Liver (tissue), 9 donors: ENCODE results near the gene TTC9C. TPM values are rescaled to one million over a fixed set of nuclear protein-coding genes. Genes with fewer than 3 reads are reported as not detected.

Experiments used
- DNase-seq: peaks from one replicate; pipeline ENCODE4 v3.0.0-alpha.2; 2017; ENCODE audit warnings: low spot score
- H3K27ac ChIP-seq, 2 donors: one replicate each; pipeline ENCODE4 v1.7.0; 2013; ENCODE audit warnings: inconsistent platforms in 2 of 2, low read length in 2 of 2, control low read depth in 1 of 2, low read depth in 1 of 2, mild to moderate bottlenecking in 1 of 2
- H3K27me3 ChIP-seq, 4 donors: one replicate each; pipeline versions ENCODE4 v1.6.1 to v1.7.0; 2013; ENCODE audit warnings: low read length in 3 of 4, inconsistent platforms in 1 of 4, mild to moderate bottlenecking in 1 of 4, moderate library complexity in 1 of 4; ENCODE audit not compliant: control insufficient read depth in 4 of 4, insufficient read depth in 4 of 4
- H3K36me3 ChIP-seq, 4 donors: one replicate each; pipeline versions ENCODE4 v1.6.1 to v1.7.0; 2013; ENCODE audit warnings: low read length in 3 of 4, mild to moderate bottlenecking in 3 of 4, low read depth in 1 of 4, moderate library complexity in 1 of 4; ENCODE audit not compliant: control insufficient read depth in 4 of 4, insufficient read depth in 3 of 4
- H3K4me1 ChIP-seq, 4 donors: one replicate each; pipeline versions ENCODE4 v1.6.1 to v1.7.0; 2013; ENCODE audit warnings: low read length in 3 of 4, mild to moderate bottlenecking in 3 of 4, moderate library complexity in 1 of 4; ENCODE audit not compliant: control insufficient read depth in 4 of 4, insufficient read depth in 4 of 4
- H3K4me3 ChIP-seq, 3 donors: one replicate each; pipeline versions ENCODE4 v1.6.1 to v1.7.0; 2013; ENCODE audit warnings: low read length in 3 of 3, control low read depth in 1 of 3, low read depth in 1 of 3, mild to moderate bottlenecking in 1 of 3
- H3K9ac ChIP-seq, 2 donors: one replicate each; pipeline ENCODE4 v1.7.0; 2013; ENCODE audit warnings: low read length in 2 of 2, mild to moderate bottlenecking in 2 of 2, moderate library complexity in 2 of 2, control low read depth in 1 of 2, low read depth in 1 of 2
- H3K9me3 ChIP-seq, 4 donors: one replicate each; pipeline versions ENCODE4 v1.6.1 to v1.7.0; 2013; ENCODE audit warnings: low read length in 3 of 4; ENCODE audit not compliant: control insufficient read depth in 4 of 4
- EGR1 ChIP-seq, 2 donors: IDR thresholded peaks; 2 replicates each; pipeline ENCODE4 v1.6.1; 2016 to 2018; ENCODE audit warnings: antibody characterized with exemption in 2 of 2, low read depth in 2 of 2
- FOXA1 ChIP-seq: IDR thresholded peaks from 2 replicates; pipeline ENCODE4 v1.6.1; 2016; ENCODE audit warnings: antibody characterized with exemption
- FOXA2 ChIP-seq: IDR thresholded peaks from 2 replicates; pipeline ENCODE4 v1.6.1; 2016; ENCODE audit warnings: antibody characterized with exemption
- GABPA ChIP-seq, 2 donors: IDR thresholded peaks in 1 of 2; conservative IDR thresholded peaks in 1 of 2; 2 replicates each; pipeline ENCODE4 v1.6.1; 2016; ENCODE audit warnings: antibody characterized with exemption in 2 of 2, mild to moderate bottlenecking in 1 of 2, moderate library complexity in 1 of 2
- HNF4A ChIP-seq, 2 donors: conservative IDR thresholded peaks; 2 replicates each; pipeline ENCODE4 v1.6.1; 2016; ENCODE audit warnings: antibody characterized with exemption in 2 of 2, mild to moderate bottlenecking in 2 of 2
- HNF4G ChIP-seq: IDR thresholded peaks from 2 replicates; pipeline ENCODE4 v1.6.1; 2016; ENCODE audit warnings: antibody characterized with exemption
- JUND ChIP-seq, 2 donors: IDR thresholded peaks; 2 replicates each; pipeline ENCODE4 v1.6.1; 2016; ENCODE audit warnings: antibody characterized with exemption in 2 of 2
- NR2F2 ChIP-seq: IDR thresholded peaks from 2 replicates; pipeline ENCODE4 v1.6.1; 2016; ENCODE audit warnings: antibody characterized with exemption
- RAD21 ChIP-seq, 2 donors: IDR thresholded peaks; 2 replicates each; pipeline ENCODE4 v1.6.1; 2016; ENCODE audit warnings: antibody characterized with exemption in 2 of 2, mild to moderate bottlenecking in 2 of 2
- RXRA ChIP-seq, 2 donors: IDR thresholded peaks; 2 replicates each; pipeline ENCODE4 v1.6.1; 2017 to 2018; ENCODE audit warnings: antibody characterized with exemption in 2 of 2, mild to moderate bottlenecking in 1 of 2
- SP1 ChIP-seq: IDR thresholded peaks from 2 replicates; pipeline ENCODE4 v1.6.1; 2018; ENCODE audit warnings: antibody characterized with exemption, mild to moderate bottlenecking
- TAF1 ChIP-seq: conservative IDR thresholded peaks from 2 replicates; pipeline ENCODE4 v1.6.1; 2016; ENCODE audit warnings: antibody characterized with exemption, mild to moderate bottlenecking
- YY1 ChIP-seq: IDR thresholded peaks from 2 replicates; pipeline ENCODE4 v1.6.1; 2016; ENCODE audit warnings: antibody characterized with exemption, mild to moderate bottlenecking
- WGBS: extraction: QIAGEN DNeasy Blood & Tissue Kit; methylation state at CpG from one replicate; pipeline ENCODE4 v1.1.7; 2013; 5-methylcytosine and 5-hydroxymethylcytosine counted together
- polyA plus RNA-seq, 2 donors: library from polyadenylated mRNA; stranded (reverse) in 1 of 2; unstranded in 1 of 2; fragments of 200-250 nt in 1 of 2; fragments of >200 nt in 1 of 2; fragmentation: Nextera tagmentation in 1 of 2; extraction: Ambion mirVana in 1 of 2; gene quantifications; one replicate each; pipeline versions ENCODE4 v1.2.1 to v1.2.3, GENCODE V29; 2013 to 2015
- total RNA-seq, 2 donors: library from RNA; depleted of rRNA; stranded (reverse); fragments of >200 nt; gene quantifications; one replicate each; pipeline ENCODE4 v1.2.3, GENCODE V29; 2014
- TF ChIP-seq, protein P1 (sequence below): IDR thresholded peaks from 2 replicates; pipeline ENCODE4 v1.6.1; 2016; ENCODE audit warnings: antibody characterized with exemption, mild to moderate bottlenecking
- TF ChIP-seq, protein P2 (sequence below): IDR thresholded peaks from 2 replicates; pipeline ENCODE4 v1.6.1; 2016; ENCODE audit warnings: antibody characterized with exemption
- TF ChIP-seq, protein P3 (sequence below): IDR thresholded peaks from 2 replicates; pipeline ENCODE4 v1.6.1; 2016; ENCODE audit warnings: antibody characterized with exemption
- TF ChIP-seq, protein P4 (sequence below): fragments of 150-350 bp; IDR thresholded peaks from 2 replicates; pipeline ENCODE4 v1.5.1; 2017; ENCODE audit warnings: improper control_type of control experiment, low read depth, low read length; ENCODE audit not compliant: missing input control
- donor health status: healthy.
- donor health status: healthy.
- donor health status: healthy.
- donor health status: healthy.
- donor health status: healthy.

The TTC9C gene
- total and polyA plus RNA-seq, 4 donors = 10.0 to 16.1 (median 13.0) TPM

DNA sequence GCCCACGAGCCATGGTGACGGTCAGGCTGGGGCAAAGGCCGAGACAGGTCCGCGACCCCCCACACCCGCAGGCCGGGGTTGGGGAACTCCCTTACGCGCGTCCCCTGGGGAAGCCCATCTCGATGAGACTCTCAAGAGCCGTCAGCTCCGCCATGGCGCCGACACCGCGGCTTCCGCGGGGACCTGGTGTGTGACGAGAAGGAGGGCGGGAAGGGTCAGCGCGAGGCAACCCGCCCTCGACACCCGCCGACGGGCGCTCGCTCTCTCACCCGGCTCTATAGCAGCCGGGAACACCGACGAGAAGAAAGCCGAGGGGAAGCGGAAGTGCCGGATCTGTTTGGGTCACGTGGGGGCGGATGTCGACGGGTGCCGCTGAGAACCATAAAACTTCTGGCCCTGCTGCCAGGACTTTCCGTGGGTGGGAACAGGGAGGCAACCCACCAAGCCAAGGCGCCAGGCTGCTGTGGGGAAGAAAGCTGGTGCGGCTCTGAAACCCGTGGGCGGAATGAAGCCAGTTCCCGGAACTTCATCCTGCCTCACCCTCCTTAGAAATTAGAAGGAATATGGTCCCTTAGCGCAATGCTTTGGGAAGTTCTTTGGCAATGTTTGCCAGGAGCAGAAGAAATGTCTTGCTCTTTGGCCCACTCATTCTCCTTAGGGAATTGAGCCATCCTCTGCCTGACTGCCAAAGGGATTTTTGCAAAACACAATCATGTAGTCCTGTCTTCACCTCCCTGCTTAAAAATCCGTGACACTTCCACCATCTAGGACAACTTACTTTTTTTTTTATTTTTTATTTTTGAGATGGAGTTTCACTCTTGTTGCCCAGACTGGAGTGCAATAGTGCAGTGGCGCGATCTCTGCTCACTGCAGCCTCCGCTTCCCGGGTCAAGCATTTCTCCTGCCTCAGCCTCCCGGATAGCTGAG is 49.3 kb upstream of the TTC9C start, which contains the start of gene UBXN1 (continued):
- TF ChIP-seq, protein P1, sequence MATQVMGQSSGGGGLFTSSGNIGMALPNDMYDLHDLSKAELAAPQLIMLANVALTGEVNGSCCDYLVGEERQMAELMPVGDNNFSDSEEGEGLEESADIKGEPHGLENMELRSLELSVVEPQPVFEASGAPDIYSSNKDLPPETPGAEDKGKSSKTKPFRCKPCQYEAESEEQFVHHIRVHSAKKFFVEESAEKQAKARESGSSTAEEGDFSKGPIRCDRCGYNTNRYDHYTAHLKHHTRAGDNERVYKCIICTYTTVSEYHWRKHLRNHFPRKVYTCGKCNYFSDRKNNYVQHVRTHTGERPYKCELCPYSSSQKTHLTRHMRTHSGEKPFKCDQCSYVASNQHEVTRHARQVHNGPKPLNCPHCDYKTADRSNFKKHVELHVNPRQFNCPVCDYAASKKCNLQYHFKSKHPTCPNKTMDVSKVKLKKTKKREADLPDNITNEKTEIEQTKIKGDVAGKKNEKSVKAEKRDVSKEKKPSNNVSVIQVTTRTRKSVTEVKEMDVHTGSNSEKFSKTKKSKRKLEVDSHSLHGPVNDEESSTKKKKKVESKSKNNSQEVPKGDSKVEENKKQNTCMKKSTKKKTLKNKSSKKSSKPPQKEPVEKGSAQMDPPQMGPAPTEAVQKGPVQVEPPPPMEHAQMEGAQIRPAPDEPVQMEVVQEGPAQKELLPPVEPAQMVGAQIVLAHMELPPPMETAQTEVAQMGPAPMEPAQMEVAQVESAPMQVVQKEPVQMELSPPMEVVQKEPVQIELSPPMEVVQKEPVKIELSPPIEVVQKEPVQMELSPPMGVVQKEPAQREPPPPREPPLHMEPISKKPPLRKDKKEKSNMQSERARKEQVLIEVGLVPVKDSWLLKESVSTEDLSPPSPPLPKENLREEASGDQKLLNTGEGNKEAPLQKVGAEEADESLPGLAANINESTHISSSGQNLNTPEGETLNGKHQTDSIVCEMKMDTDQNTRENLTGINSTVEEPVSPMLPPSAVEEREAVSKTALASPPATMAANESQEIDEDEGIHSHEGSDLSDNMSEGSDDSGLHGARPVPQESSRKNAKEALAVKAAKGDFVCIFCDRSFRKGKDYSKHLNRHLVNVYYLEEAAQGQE = peak; percentile 52

DNA sequence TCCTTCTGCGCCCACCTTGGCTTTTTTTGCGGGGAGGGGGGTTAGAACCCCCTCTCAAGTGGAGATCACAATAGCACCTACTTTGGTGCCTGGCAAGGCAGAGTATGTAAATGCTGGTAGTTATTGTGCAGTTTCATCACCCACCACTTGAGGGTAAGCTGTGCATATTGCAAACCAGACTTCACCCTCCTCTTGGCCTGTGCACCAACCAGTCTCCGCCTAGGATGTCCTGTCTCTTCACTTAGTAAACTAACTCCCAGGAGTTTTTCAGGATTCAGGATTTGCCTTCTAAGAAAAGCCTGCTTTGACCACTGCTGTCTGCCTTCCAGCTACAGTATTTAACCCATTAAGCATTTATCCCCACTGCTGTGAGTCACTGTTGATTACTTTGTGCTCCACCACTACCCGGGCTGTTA is 47.5 kb upstream of the TTC9C start:
- 52% methylated on average over 4 of the region's 4 CpGs for WGBS
- no peak for DNase-seq
- H3K4me1 ChIP-seq = peaks cover 0 to 35% (median 30%) of the 10 kb centered on the region in 4 donors
- no peak for TF ChIP-seq EGR1 (IDR thresholded peaks at IDR 0.05; ENCODE audit: low read depth in 2 of 2)
- TF ChIP-seq TAF1 = no peak
- TF ChIP-seq YY1 = no peak
- TF ChIP-seq, protein P1 = no peak
- no peak for TF ChIP-seq RXRA (IDR thresholded peaks at IDR 0.05)
- no peak for TF ChIP-seq FOXA1
- no peak for TF ChIP-seq JUND (IDR thresholded peaks at IDR 0.05)
- TF ChIP-seq HNF4G = no peak
- no peak for TF ChIP-seq FOXA2
- TF ChIP-seq, protein P2, sequence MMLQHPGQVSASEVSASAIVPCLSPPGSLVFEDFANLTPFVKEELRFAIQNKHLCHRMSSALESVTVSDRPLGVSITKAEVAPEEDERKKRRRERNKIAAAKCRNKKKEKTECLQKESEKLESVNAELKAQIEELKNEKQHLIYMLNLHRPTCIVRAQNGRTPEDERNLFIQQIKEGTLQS = no peak
- peak in 1 of 2 donors; percentile 23 for TF ChIP-seq HNF4A (conservative IDR thresholded peaks at IDR 0.05)
- TF ChIP-seq, protein P3, sequence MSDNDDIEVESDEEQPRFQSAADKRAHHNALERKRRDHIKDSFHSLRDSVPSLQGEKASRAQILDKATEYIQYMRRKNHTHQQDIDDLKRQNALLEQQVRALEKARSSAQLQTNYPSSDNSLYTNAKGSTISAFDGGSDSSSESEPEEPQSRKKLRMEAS = no peak
- TF ChIP-seq RAD21 (IDR thresholded peaks at IDR 0.05) = peak; percentile 77 to 79
- TF ChIP-seq GABPA (IDR thresholded peaks at IDR 0.05 in 1 of 2, conservative IDR thresholded peaks at IDR 0.05 in 1 of 2) = peak in 1 of 2 donors; percentile 14
- no peak for TF ChIP-seq SP1
- TF ChIP-seq, protein P4, sequence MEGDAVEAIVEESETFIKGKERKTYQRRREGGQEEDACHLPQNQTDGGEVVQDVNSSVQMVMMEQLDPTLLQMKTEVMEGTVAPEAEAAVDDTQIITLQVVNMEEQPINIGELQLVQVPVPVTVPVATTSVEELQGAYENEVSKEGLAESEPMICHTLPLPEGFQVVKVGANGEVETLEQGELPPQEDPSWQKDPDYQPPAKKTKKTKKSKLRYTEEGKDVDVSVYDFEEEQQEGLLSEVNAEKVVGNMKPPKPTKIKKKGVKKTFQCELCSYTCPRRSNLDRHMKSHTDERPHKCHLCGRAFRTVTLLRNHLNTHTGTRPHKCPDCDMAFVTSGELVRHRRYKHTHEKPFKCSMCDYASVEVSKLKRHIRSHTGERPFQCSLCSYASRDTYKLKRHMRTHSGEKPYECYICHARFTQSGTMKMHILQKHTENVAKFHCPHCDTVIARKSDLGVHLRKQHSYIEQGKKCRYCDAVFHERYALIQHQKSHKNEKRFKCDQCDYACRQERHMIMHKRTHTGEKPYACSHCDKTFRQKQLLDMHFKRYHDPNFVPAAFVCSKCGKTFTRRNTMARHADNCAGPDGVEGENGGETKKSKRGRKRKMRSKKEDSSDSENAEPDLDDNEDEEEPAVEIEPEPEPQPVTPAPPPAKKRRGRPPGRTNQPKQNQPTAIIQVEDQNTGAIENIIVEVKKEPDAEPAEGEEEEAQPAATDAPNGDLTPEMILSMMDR = peak; percentile 61
- no peak for TF ChIP-seq NR2F2
- H3K27ac ChIP-seq = no peak overlapping the region
- peaks cover 0 to 4% (median 2%) of the 10 kb centered on the region in 4 donors for H3K36me3 ChIP-seq
- H3K4me3 ChIP-seq = no peak overlapping the region
- H3K9me3 ChIP-seq = no peaks in the 10 kb centered on the region
- H3K9ac ChIP-seq = no peak overlapping the region
- H3K27me3 ChIP-seq = no peaks in the 10 kb centered on the region
